Stimulated activated CD4-positive, alpha-beta T cell treated with anti-CD3 and anti-CD28 coated beads, Interleukin-12 subunit alpha, Interleukin-12 subunit beta, amount 100 ng/mL, for 4 hours (primary cell): ENCODE measurements around the gene TWIST2.

Experiments used
- DNase-seq: peaks from one replicate; pipeline ENCODE4 v3.0.0-alpha.2; 2020

TWIST2 gene

GRCh38 chr2:238847841-238848690 lies at the start of gene TWIST2:
TWIST2 (plus strand) TSS chr2:238848085; CDS start chr2:238848216, 131 bp downstream.
- no peak for DNase-seq

GRCh38 chr2:238801791-238802190 lies 46.1 kb upstream of the TWIST2 start:
- DNase-seq, result no peak

- DNase-seq, result no peak
These were observed 44.9 kb upstream of the TWIST2 start for GRCh38 chr2:238802957-238803356.

GRCh38 chr2:238803996-238804870 lies 43.7 kb upstream of the TWIST2 start:
- DNase-seq, result no peak

GRCh38 chr2:238808761-238809160 lies 39.1 kb upstream of the TWIST2 start:
- DNase-seq, result no peak

GRCh38 chr2:238810321-238810720 lies 37.6 kb upstream of the TWIST2 start:
- DNase-seq, result no peak

GRCh38 chr2:238811293-238811692 lies 36.6 kb upstream of the TWIST2 start:
- no peak for DNase-seq

GRCh38 chr2:238811759-238812158 lies 36.1 kb upstream of the TWIST2 start:
- no peak for DNase-seq

GRCh38 chr2:238813109-238813508 lies 34.8 kb upstream of the TWIST2 start:
- no peak for DNase-seq

GRCh38 chr2:238814815-238815214 lies 33.1 kb upstream of the TWIST2 start:
- no peak for DNase-seq

- no peak for DNase-seq
These were observed 31.6 kb upstream of the TWIST2 start for GRCh38 chr2:238816291-238816690.

GRCh38 chr2:238817382-238817781 lies 30.5 kb upstream of the TWIST2 start:
- no peak for DNase-seq

GRCh38 chr2:238817891-238818290 lies 30.0 kb upstream of the TWIST2 start:
- DNase-seq, result no peak

- DNase-seq, result no peak
These were observed 29.3 kb upstream of the TWIST2 start for GRCh38 chr2:238818561-238818960.

- no peak for DNase-seq
These were observed 27.7 kb upstream of the TWIST2 start for GRCh38 chr2:238820197-238820596.

- no peak for DNase-seq
These were observed 27.0 kb upstream of the TWIST2 start for GRCh38 chr2:238820916-238821315.

GRCh38 chr2:238821391-238821790 lies 26.5 kb upstream of the TWIST2 start:
- DNase-seq, result no peak

GRCh38 chr2:238821944-238822670 lies 25.8 kb upstream of the TWIST2 start:
- DNase-seq, result no peak

- no peak for DNase-seq
These were observed 24.9 kb upstream of the TWIST2 start for GRCh38 chr2:238822955-238823354.

GRCh38 chr2:238831177-238831576 lies 16.7 kb upstream of the TWIST2 start:
- no peak for DNase-seq

GRCh38 chr2:238834982-238835381 lies 12.9 kb upstream of the TWIST2 start:
- DNase-seq, result no peak

- no peak for DNase-seq
These were observed 12.1 kb upstream of the TWIST2 start for GRCh38 chr2:238835726-238836301.
